Central memory CD4-positive, alpha-beta T cell (primary cell): ENCODE results near the gene NEK7.
"Not testable (repeated sequence)": the region's sequence is repeated elsewhere in the genome, so short reads cannot be mapped to it uniquely, and the experiment has no call there.

Source experiments
- DNase-seq: peaks from one replicate; pipeline ENCODE4 v3.0.0; 2022

The NEK7 gene

GRCh38 chr1:198297281-198297680, 140.5 kb downstream of the NEK7 start:
- no peak for DNase-seq

DNA sequence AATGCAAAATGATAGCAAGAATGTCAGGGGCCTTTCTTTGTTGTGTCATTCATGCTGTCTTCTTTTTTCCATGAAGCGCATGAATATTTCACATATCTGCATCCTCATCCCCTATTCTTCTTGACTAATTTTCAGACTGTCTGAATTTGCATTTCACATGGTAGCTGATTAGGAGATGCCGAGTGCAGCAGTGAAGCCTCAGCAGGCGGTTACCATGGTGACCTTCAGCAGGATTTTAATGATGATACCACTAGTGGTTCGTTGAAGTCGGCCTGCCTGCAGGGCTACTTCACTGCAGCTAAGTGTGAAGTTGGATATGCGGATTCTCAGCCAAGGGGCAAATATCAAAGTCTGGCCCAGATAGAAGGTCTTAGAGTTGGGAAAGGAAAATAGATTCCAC, 141.8 kb downstream of the NEK7 start:
- no peak for DNase-seq

DNA sequence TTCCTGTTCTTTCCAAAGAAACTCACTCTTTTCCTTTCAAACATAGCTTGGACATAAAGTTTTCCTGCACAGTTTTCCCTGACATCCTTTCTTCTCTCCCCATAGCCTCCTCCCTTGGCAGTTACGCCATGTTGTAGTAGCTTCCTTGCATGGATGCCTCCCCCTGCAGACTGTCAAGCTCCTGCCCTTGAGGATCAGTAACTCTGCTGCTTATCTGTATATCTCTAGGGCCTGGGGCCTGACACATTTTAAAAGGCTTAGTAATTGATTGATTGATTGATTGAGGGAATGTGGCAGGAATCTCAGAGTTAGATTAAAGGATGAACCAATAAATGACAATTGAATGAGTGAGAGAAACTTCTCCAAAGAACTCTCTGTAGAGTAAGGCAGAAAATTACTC, 143.7 kb downstream of the NEK7 start:
- no peak for DNase-seq

DNA sequence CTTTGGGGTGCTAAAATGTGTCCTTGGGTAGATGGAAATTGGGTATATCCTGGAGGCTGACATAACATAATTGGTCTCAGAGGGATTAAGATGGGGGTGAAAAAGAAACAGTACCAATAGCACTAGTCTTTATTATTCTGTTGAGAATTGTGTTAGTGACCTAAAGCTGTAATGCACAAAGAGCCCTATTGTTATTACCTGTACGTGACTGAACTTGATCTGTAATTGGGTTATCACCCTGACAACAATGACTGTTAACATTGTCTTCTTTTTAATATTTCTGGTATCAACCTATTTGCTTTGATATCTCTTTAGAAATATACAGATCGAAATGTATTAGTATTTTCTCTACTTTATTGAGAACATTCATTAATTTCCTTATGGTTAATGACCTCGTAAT, 147.6 kb downstream of the NEK7 start:
- DNase-seq: no peak

- DNase-seq: not testable (repeated sequence)
Measured at GRCh38 chr1:198314817-198315216, 158.0 kb downstream of the NEK7 start.

- DNase-seq: not testable (repeated sequence)
Measured at GRCh38 chr1:198315331-198315730, 158.5 kb downstream of the NEK7 start.

DNA sequence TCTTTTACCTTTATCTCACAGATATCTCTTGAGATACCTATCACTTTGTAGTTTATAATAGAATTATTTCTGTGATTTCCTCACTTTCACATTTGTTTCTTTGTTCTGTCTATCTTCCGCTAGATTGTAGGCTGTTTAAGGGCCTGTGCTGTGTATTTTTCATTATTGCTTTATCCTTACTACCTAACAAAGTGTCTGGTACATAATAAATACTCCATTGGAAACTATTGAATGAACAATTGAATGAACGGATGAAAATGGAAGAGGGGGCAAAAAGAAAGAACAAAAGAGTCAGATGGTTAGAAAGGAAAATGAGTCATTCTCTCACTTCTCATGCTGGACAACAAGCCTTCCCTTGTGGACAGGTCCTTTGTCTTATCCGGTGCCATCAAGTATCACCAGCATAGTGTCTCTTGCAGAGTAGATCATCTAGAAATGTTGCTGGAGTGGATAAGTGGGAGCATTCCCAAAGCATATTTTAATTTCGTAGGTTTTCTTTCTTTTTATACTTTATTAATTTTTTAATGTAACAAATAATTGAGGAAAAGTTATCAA, 159.8 kb downstream of the NEK7 start:
- DNase-seq: no peak

DNA sequence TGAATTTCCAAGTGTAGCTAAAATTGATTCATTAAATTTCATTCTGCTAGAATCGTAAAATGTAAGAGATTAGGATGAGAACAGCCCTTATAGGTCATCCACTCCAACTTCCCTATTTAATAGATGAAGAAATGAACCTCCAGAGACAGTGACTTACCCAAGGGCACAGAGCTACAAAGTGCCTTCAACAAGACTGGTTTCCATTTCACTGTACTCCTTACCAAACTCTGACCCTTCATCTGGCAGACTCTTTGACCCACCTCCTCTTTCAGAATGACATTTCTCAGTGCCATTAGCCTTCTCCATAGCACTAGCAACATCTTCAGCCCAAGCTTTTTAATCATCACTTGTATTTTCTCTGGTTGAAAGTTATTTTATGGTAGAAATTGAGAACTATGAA, 161.3 kb downstream of the NEK7 start:
- DNase-seq: no peak

DNA sequence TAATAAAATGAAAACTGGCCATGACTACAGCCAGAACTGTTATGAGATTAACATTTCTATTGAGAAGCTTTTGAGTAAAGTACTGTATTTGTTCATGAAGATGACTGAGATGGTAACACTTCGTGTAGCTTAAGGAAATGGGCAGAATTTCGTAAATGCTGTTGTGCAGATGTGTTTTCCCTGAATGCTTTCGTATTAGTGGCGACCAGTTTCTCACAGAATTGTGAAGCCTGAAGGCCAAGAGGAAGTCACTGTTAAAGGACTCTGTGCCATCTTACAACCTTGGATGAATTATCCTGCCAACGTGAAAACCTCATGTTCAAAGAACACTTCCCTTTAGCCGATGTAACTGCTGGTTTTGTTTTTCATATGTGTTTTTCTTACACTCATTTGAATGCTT, 164.0 kb downstream of the NEK7 start:
- no peak for DNase-seq

DNA sequence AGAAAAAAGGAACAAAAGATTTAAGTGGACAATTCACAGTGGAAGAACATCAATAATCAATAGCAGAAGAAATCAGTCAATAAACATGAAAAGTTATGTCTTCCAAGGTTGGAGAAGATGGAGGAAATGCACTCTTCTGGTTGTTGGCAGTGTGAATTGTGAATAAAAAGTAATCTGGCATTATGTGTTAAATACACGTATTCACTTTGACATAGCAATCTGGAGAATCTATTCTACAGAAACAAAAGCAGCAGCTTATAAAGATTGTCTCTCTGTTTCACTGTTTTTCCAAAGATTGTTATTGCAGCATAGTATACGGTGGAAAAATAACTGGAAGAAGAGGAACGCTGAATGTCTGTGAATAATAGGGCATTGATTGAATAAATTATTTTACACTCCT, 169.4 kb downstream of the NEK7 start:
- no peak for DNase-seq

DNA sequence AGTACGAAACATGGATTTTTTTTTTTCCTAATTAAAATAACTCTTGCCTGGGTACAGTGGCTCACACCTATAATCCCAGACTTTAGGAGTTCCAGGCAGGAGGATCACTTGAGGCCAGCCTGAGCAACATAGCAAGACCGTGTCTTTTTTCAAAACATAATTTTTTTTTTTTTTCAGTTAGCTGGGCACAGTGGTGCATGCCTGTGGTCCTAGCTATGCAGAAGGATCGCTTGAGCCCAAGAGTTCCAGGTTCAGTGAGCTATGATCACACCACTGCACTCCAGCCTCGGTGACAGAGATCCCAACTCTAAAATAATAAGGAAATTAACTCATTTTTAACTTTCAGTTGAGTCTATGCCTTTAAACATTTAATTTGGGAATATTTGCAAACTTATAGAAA, 170.1 kb downstream of the NEK7 start:
- DNase-seq: no peak

DNA sequence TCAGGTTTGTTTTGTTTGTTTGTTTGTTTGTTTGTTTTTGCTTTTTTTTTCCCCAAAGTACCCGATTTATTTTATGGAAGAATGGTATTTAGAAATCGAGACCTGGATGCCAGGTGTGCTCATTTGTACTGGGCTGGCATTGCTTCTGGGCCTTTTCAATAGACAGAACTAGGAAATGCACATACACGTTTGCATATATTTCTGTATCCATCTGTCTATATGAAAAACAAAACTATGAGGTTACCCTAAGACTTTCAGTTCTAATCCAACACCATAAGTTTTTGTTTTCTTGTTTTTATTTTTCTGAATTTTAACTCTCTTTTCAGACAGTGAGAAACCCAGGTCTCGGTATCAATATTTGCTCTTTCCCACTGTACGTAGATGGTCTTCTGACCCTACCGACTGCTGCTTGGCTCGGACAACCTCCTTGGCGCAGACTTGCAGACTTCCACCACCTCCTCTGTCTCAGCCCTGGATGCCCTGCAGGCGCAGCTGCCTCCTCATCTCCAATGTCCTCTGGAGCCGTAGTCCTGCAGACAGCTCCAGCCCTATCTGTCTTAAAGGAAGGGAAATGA, 171.7 kb downstream of the NEK7 start:
- DNase-seq: no peak

- no peak for DNase-seq
Measured at GRCh38 chr1:198330982-198331615, 174.3 kb downstream of the NEK7 start.

DNA sequence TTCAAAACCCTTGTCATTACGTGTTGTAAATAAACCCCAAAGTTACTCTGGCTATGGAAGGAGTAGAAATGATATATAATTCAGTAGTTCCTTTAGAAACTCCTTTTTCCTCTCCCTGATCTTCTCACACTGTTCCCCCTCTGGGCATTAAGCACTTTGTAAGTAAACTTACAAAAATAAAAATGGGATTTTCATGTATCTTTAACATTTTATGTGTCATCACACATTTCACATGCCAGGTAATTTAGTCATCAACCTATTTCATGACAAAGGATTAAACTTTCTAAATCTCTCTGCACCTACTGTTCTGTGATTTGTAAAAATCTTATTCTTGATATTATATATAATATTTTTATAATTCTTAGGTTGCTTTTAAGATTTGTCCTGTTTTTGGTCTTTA, 176.9 kb downstream of the NEK7 start:
- DNase-seq: no peak

DNA sequence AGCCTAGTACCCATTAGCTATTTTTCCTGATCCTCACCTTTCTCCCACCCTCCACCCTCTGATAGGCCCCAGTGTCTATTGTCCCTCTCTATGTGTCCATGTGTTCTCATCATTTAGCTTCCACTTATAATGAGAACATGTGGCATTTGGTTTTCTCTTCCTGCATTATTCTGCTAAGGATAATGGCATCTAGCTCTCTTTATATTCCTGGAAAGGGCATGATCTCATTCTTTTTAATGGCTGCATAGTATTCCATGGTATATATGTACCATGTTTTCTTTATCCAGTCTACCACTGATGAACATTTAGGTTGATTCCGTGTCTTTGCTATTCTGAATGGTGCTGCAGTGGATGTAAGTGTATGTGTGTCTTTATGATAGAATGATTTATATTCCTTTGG, 178.9 kb downstream of the NEK7 start:
- DNase-seq: no peak

DNA sequence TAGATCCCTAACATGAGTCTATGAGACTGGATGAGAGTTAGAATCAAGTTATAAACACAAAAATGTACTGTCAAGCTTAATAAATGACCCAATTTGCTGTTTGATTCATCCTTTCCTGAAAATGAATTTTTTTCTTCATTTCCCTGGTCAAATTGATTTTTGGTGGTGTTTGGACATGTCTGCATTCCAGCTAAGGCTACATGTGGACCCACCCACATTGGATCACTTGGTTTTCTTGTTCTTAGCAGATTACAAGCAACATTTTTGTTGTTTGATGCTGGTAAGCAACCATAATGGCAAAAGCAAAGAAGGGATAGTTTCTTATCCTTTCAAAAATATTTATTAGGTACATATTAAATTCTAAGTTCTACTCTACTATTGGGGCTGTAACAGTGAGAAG, 181.1 kb downstream of the NEK7 start:
- DNase-seq: no peak

- DNase-seq: no peak
Measured at GRCh38 chr1:198340139-198340538, 183.3 kb downstream of the NEK7 start.

GRCh38 chr1:198346178-198346577, 189.4 kb downstream of the NEK7 start:
- no peak for DNase-seq

GRCh38 chr1:198350456-198350855, 193.7 kb downstream of the NEK7 start:
- DNase-seq: no peak

- DNase-seq: no peak
Measured at GRCh38 chr1:198352975-198353695, 196.3 kb downstream of the NEK7 start.

- no peak for DNase-seq
Measured at GRCh38 chr1:198357937-198358336, 201.1 kb downstream of the NEK7 start.

GRCh38 chr1:198359024-198359653, 202.3 kb downstream of the NEK7 start:
- DNase-seq: no peak

DNA sequence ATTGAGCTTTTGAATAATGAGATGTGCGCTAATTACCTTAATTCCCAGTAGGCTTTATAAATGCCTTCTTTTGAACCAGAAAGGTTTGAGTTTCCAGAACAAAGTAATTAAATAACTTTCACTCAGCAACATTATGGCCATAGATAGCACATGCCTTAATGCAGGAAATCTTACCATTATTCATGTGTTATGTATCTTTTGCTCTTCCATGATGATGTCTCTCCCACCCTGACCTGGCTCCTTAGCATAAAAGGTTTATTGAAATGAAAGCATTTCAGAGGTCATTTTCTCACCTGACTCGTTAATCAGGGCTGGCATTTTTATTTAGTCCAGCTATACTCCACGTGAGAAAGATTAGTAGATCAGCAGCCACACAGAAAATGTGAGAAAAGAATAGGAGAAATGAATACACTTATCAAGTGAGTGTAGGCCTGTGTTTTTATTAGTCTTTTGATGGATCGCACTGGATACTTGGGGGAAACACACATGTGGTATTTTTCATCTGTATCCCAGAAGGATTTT, 203.5 kb downstream of the NEK7 start:
- no peak for DNase-seq
